ENCODE results near the gene ADAM17. TPM values are rescaled to one million over a fixed set of nuclear protein-coding genes. Genes with fewer than 3 reads are reported as not detected.

ADAM17 gene
- polyA plus RNA-seq, 2 of the 4 experiments (the other 2 are of a cell fraction) = 33.1 to 38.1 TPM

DNA sequence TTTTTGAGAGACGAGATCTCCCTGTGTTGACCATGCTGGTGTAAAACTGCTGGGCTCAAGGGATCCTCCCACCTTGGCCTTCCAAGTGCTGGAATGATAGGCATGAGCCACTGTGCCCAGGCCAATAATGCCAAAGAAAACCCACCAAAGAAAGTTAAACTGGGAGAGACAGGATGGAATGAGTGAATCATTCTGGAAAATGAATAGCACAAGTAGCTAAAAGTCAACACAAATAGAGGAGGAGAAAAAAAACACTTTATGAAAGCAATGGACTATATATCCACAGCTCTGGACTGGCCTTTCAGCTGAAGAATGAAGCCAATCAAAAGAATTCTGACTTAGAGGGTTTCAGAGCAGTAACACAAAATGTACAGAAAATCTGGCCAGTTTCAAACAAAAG, 57.4 kb downstream of the ADAM17 start:
- TF ChIP-seq PBX3 (IDR thresholded peaks at IDR 0.05) = no peak
- TF ChIP-seq CTCF (IDR thresholded peaks at IDR 0.05) = no peak
- no peak for TF ChIP-seq ESRRA (IDR thresholded peaks at IDR 0.05; ENCODE audit: borderline replicate concordance, low read length)
- TF ChIP-seq, protein P1, sequence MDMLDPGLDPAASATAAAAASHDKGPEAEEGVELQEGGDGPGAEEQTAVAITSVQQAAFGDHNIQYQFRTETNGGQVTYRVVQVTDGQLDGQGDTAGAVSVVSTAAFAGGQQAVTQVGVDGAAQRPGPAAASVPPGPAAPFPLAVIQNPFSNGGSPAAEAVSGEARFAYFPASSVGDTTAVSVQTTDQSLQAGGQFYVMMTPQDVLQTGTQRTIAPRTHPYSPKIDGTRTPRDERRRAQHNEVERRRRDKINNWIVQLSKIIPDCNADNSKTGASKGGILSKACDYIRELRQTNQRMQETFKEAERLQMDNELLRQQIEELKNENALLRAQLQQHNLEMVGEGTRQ (IDR thresholded peaks at IDR 0.05) = no peak
- no peak for TF ChIP-seq ELK1 (IDR thresholded peaks at IDR 0.05; ENCODE audit: low read depth, low read length)
- no peak for TF ChIP-seq ZC3H11A (IDR thresholded peaks at IDR 0.05)
- TF ChIP-seq ZSCAN20 (CRISPR knock-in tag; IDR thresholded peaks at IDR 0.05) = no peak
- no peak for TF ChIP-seq KDM1A (IDR thresholded peaks at IDR 0.05; ENCODE audit: low read depth)
- TF ChIP-seq MAFK (IDR thresholded peaks at IDR 0.05; ENCODE audit: partially characterized antibody) = no peak
- no peak for TF ChIP-seq BHLHE40 (IDR thresholded peaks at IDR 0.05; ENCODE audit: low read depth, low read length)
- no peak for TF ChIP-seq NR3C1 (IDR thresholded peaks at IDR 0.05)
- ChIA-PET POLR2A (no interaction called here), CTCF (interaction anchor here (0.9 to 1.7 kb wide), 3 partner anchors 14 to 133 kb away, joined by 3 to 4 read pairs (median 4); partner anchors contain the start of genes ADAM17 and YWHAQ)
- Histone ChIP-seq H3K27ac (no peak overlapping the region), H3K4me1 (no peaks in the 10 kb centered on the region), H3K4me3 (no peak overlapping the region), H3K9me3 (no peaks in the 10 kb centered on the region), H3K4me2 (no peak overlapping the region)
- 74% methylated on average over 1 of the region's 1 CpG for WGBS (ENCODE audit: missing lambda C conversion rate)
- ATAC-seq = no peak
- no peak for DNase-seq (ENCODE audit: low read depth in 1 of 2, low spot score in 1 of 2)
- no peak for FAIRE-seq

DNA sequence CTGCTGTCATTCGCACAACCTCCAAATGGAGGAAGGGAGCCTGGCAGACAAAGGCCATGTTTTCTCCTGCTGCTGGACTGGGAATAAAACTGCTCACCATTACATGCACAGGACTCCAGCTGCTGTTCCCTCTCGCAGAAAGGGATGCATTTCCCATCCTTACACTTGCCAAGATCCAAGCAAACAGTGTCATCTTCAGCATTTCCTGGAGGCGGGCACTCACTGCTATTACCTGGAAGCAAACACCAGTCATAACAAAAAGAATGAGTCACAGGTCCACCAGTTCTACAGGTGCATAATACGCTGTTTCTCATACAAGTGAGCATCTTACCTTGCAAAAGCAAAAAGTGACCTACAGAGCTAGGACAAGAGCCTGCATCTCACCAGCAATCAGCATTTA, 58.6 kb downstream of the ADAM17 start:
- CTCF ChIA-PET = interaction anchor here (0.9 kb wide), 1 partner anchor 15 kb away, joined by 3 read pairs; no protein-coding TSS in a partner anchor
- H3K27ac ChIP-seq = no peak overlapping the region
- 96% methylated on average over 4 of the region's 4 CpGs for WGBS (ENCODE audit: missing lambda C conversion rate)
- POLR2A ChIA-PET = no interaction called here
- ATAC-seq = peak in 1 of 2 experiments; percentile 11; a peak in 2 of 6 replicates
- FAIRE-seq = no peak
- no peaks in the 10 kb centered on the region for H3K4me1 ChIP-seq
- no peak overlapping the region for H3K4me3 ChIP-seq
- no peaks in the 10 kb centered on the region for H3K9me3 ChIP-seq
- no peak overlapping the region for H3K4me2 ChIP-seq
- no peak for DNase-seq (ENCODE audit: low read depth in 1 of 2, low spot score in 1 of 2)
- TF ChIP-seq FOSL2 (IDR thresholded peaks at IDR 0.05) (no peak), FOSL2 (CRISPR knock-in tag; IDR thresholded peaks at IDR 0.05) (peak; percentile 46; the same call in 1 of the 2 replicates), KDM1A (IDR thresholded peaks at IDR 0.05; ENCODE audit: low read depth) (no peak)

- FAIRE-seq = no peak
- TF ChIP-seq ZNF302 (CRISPR knock-in tag; IDR thresholded peaks at IDR 0.05) = no peak
- TF ChIP-seq, protein P2, sequence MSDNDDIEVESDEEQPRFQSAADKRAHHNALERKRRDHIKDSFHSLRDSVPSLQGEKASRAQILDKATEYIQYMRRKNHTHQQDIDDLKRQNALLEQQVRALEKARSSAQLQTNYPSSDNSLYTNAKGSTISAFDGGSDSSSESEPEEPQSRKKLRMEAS (IDR thresholded peaks at IDR 0.05) = no peak
- TF ChIP-seq NPAS2 (CRISPR knock-in tag; IDR thresholded peaks at IDR 0.05; ENCODE audit: borderline replicate concordance) = no peak
- no peak for TF ChIP-seq JUNB (IDR thresholded peaks at IDR 0.05)
- TF ChIP-seq CHD4 (IDR thresholded peaks at IDR 0.05; ENCODE audit: borderline replicate concordance) = no peak
- TF ChIP-seq, protein P3, sequence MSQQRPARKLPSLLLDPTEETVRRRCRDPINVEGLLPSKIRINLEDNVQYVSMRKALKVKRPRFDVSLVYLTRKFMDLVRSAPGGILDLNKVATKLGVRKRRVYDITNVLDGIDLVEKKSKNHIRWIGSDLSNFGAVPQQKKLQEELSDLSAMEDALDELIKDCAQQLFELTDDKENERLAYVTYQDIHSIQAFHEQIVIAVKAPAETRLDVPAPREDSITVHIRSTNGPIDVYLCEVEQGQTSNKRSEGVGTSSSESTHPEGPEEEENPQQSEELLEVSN (IDR thresholded peaks at IDR 0.05; ENCODE audit: borderline replicate concordance, low read depth) = no peak
- no peak for TF ChIP-seq GATA3 (IDR thresholded peaks at IDR 0.05; ENCODE audit: borderline replicate concordance)
- TF ChIP-seq TP53 (CRISPR knock-in tag; IDR thresholded peaks at IDR 0.05) = no peak
- no peak for TF ChIP-seq CBX2 (IDR thresholded peaks at IDR 0.05; ENCODE audit: borderline replicate concordance, low read depth)
- TF ChIP-seq POLR2A (IDR thresholded peaks at IDR 0.05; ENCODE audit: low read length) = no peak
- TF ChIP-seq EHMT2 (IDR thresholded peaks at IDR 0.05; ENCODE audit: low read depth) = no peak
- no peak for TF ChIP-seq BHLHE40 (IDR thresholded peaks at IDR 0.05; ENCODE audit: low read depth, low read length)
- no peak for TF ChIP-seq CTCF (IDR thresholded peaks at IDR 0.05)
- 94% methylated on average over 1 of the region's 1 CpG for WGBS (ENCODE audit: missing lambda C conversion rate)
- Histone ChIP-seq H3K27ac (no peak overlapping the region), H3K4me1 (peaks cover 3% of the 10 kb centered on the region; the same call in 1 of the 3 replicates), H3K9me3 (no peaks in the 10 kb centered on the region), H3K4me3 (no peak overlapping the region), H3K4me2 (no peak overlapping the region)
- CTCF ChIA-PET = interaction anchor here (1.2 kb wide), 1 partner anchor 12 kb away, joined by 3 read pairs; no protein-coding TSS in a partner anchor
- POLR2A ChIA-PET = no interaction called here
- ATAC-seq = no peak
- no peak for DNase-seq (ENCODE audit: low read depth in 1 of 2, low spot score in 1 of 2)
Measured at GRCh38 chr2:9494081-9494480, 61.5 kb downstream of the ADAM17 start.
